OCI-LY7 (cell line): ENCODE results near the gene CERK. TPM values are rescaled to one million over a fixed set of nuclear protein-coding genes. Genes with fewer than 3 reads are reported as not detected.

Source experiments
- BruUV-seq: library from RNA; stranded (reverse); fragments of 400-500 nt; replicated peaks from 2 replicates; lab custom pipeline; 2021; lab: Mats Ljungman, UMichigan
- CTCF ChIA-PET: fragments of 300-600 bp; sonication (Branson Sonifier 250); formaldehyde crosslinking; loops from one replicate; lab custom pipeline; 2022; ENCODE audit warnings: antibody characterized with exemption; ENCODE audit not compliant: unreplicated experiment; lab: Charles Lee
- POLR2A ChIA-PET: fragments of 300-600 bp; sonication (Branson Sonifier 250); formaldehyde crosslinking; loops from one replicate; lab custom pipeline; 2022; ENCODE audit warnings: antibody characterized with exemption; lab: Charles Lee
- DNase-seq: peaks from one replicate; pipeline ENCODE4 v3.0.0-alpha.2; 2015; ENCODE audit warnings: low spot score
- H2AFZ ChIP-seq: fragments of 200-600 bp; sonication (generic), shearing (Covaris generic); 2 replicates; pipeline ENCODE4 v1.6.1; 2014; ENCODE audit warnings: mild to moderate bottlenecking, antibody characterized with exemption, low read length, moderate library complexity
- H3K27ac ChIP-seq: fragments of 200-600 bp; sonication (generic); 2 replicates; pipeline ENCODE4 v1.5.1; 2014; ENCODE audit warnings: mixed run types, low read depth, mild to moderate bottlenecking, moderate library complexity, low read length, inconsistent platforms; ENCODE audit not compliant: poor library complexity, severe bottlenecking
- H3K36me3 ChIP-seq: fragments of 200-600 bp; sonication (generic); 2 replicates; pipeline ENCODE4 v1.6.1; 2014; ENCODE audit warnings: mild to moderate bottlenecking, antibody characterized with exemption, low read length, moderate library complexity, mixed read lengths; ENCODE audit not compliant: insufficient read depth
- H3K4me1 ChIP-seq: fragments of 200-600 bp; sonication (generic); 2 replicates; pipeline ENCODE4 v1.5.1; 2014; ENCODE audit warnings: mild to moderate bottlenecking, low read length; ENCODE audit not compliant: insufficient read depth, poor library complexity, severe bottlenecking
- H3K4me2 ChIP-seq: fragments of 200-600 bp; sonication (generic); 2 replicates; pipeline ENCODE4 v1.6.1; 2014; ENCODE audit warnings: mild to moderate bottlenecking, low read length
- H3K4me3 ChIP-seq: fragments of 200-600 bp; sonication (generic); 2 replicates; pipeline ENCODE4 v1.5.1; 2014; ENCODE audit warnings: mild to moderate bottlenecking, low read depth, low read length; ENCODE audit not compliant: poor library complexity, severe bottlenecking
- H3K79me2 ChIP-seq: fragments of 200-600 bp; sonication (generic); 2 replicates; pipeline ENCODE4 v1.6.1; 2016; ENCODE audit warnings: low read depth, mild to moderate bottlenecking, low read length, moderate library complexity, mixed read lengths; ENCODE audit not compliant: insufficient read depth
- H3K9me2 ChIP-seq: fragments of 200-600 bp; sonication (generic); 2 replicates; pipeline ENCODE4 v1.6.1; 2016; ENCODE audit warnings: mild to moderate bottlenecking, low read length, mixed read lengths; ENCODE audit not compliant: insufficient read depth
- H3K9me3 ChIP-seq: fragments of 200-600 bp; sonication (generic); 2 replicates; pipeline ENCODE4 v1.6.1; 2014; ENCODE audit warnings: mild to moderate bottlenecking, mixed run types, low read length, mixed read lengths
- H4K20me1 ChIP-seq: fragments of 200-600 bp; sonication (generic); 2 replicates; pipeline ENCODE4 v1.6.1; 2014; ENCODE audit warnings: mild to moderate bottlenecking, antibody characterized with exemption, low read length, moderate library complexity, mixed read lengths; ENCODE audit not compliant: insufficient read depth
- EZH2phosphoT487 ChIP-seq: fragments of 200-600 bp; sonication (generic); IDR thresholded peaks from 2 replicates; pipeline ENCODE4 v1.6.1; 2018; ENCODE audit warnings: low read depth, borderline replicate concordance, mild to moderate bottlenecking, mixed run types, antibody characterized with exemption, low read length, moderate library complexity, mixed read lengths
- intact Hi-C: fragments of 100-400 bp; cut with micrococcal nuclease; formaldehyde crosslinking; loops from one replicate; pipeline ENCODE4 v1.10.0; 2022; ENCODE audit not compliant: unreplicated experiment
- total RNA-seq, 2 experiments: library from RNA; depleted of rRNA in 1 of 2; stranded (reverse); fragments of >200 nt in 1 of 2; shearing (Covaris generic) in 1 of 2; gene quantifications; 2 replicates each; pipeline ENCODE4 v1.2.3, GENCODE V29; 2014 to 2022
- TF ChIP-seq, protein P1 (sequence below): fragments of 200-600 bp; sonication (generic); conservative IDR thresholded peaks from 2 replicates; pipeline ENCODE4 v1.5.1; 2014; ENCODE audit warnings: mild to moderate bottlenecking, antibody characterized with exemption, low read length, moderate library complexity, mixed read lengths

CERK gene
- total RNA-seq, 2 experiments from 2014 or later: 36.6 to 48.1 TPM

DNA sequence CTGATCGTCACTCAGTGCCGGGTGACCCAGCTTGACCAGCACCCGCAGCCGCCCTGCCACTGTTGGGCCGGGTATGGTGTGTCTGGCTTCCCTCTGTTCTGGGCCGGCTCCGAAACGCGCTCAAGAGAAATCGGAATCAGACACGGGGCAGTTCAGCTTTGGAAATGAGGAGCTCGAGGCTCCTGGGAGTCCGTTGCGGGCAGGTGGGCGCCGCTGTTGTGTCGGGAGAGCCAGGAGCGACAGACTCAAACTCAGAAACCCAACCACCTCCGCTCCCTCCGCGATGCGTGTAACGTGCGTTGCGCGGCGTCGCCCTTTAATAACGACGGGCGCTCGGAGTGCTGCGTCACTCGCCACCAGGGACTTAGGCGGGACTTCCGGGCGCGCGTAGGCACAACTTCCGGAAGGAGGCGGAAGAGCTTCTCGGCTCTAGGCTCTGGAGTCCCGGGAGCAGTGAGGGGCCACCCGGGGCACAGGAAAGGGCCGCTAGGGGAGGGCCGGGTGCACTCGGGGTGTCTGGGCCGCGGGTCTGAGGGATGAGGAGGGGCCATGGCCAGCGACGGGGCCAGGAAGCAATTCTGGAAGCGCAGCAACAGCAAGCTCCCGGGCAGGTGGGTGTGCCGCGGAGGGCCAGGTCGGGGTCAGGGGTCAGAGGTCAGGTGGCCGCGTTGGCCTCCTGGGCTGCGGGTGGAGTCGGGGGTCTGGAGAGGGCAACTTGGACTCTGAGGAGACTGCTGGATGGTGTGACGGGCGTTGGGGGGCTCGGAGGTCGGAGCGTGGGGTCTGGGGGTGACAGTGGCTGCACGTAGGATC lies 24.4 kb upstream of the CERK start, which contains the start of gene TBC1D22A:
TBC1D22A (plus strand) TSS at position 413 of the 813 bp plus-strand sequence; CDS start at position 550, 137 bp downstream.
- peaks cover 43% of the 10 kb centered on the region for H3K4me1 ChIP-seq

DNA sequence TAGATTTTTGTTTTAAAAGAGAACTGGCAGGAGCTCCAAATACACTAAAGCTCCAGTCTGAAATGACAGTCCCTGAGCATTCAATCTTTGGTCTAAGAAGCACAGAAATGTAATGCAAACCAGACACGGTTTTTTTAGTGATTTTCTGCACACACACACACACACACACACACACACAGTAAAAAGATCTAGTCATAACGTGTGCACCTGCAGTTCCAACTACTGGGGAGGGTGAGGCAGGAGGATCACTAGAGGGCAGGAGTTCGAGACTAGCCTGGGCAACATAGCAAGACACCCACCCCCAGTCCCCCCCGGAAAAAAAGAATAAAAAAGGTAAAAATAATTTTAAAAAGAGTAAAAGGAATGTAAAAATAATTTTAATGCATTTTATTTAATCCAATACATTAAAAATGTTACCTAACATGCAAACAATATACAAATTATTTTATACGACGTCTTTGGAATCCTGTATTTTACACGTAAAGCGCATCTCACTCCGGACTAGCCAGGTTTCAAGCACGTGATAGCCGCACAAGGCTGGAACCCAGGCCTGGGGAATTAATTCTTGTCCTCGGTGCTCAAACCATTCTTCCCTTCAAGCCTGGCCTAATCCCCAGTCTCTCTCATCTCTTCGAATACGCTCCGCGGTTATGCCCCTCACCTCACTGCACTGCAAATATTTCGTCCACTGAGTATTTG lies 23.6 kb upstream of the CERK start:
- Histone ChIP-seq H3K79me2 (peaks cover 52% of the 10 kb centered on the region), H4K20me1 (no peaks in the 10 kb centered on the region; the same call in 1 of the 2 replicates), H3K36me3 (peaks cover 23% of the 10 kb centered on the region), H3K9me3 (peaks cover 7% of the 10 kb centered on the region; the same call in 1 of the 2 replicates), H3K4me3 (peak overlapping the region; percentile 93), H2AFZ (peak overlapping the region; percentile 63; the same call in 1 of the 2 replicates), H3K9me2 (no peaks in the 10 kb centered on the region), H3K4me1 (peaks cover 36% of the 10 kb centered on the region), H3K4me2 (peak overlapping the region; percentile 81), H3K27ac (peak overlapping the region; percentile 70)
- intact Hi-C loops: loop anchor here (1.0 to 10.0 kb wide), 4 partner anchors 13 to 197 kb away; no protein-coding TSS in a partner anchor
- DNase-seq: peak; percentile 37
- ChIA-PET CTCF (no interaction called here), POLR2A (interaction anchor here (1.1 to 3.2 kb wide), 6 partner anchors 12 to 172 kb away, joined by 3 to 34 read pairs (median 6); no protein-coding TSS in a partner anchor)
- TF ChIP-seq, protein P1, sequence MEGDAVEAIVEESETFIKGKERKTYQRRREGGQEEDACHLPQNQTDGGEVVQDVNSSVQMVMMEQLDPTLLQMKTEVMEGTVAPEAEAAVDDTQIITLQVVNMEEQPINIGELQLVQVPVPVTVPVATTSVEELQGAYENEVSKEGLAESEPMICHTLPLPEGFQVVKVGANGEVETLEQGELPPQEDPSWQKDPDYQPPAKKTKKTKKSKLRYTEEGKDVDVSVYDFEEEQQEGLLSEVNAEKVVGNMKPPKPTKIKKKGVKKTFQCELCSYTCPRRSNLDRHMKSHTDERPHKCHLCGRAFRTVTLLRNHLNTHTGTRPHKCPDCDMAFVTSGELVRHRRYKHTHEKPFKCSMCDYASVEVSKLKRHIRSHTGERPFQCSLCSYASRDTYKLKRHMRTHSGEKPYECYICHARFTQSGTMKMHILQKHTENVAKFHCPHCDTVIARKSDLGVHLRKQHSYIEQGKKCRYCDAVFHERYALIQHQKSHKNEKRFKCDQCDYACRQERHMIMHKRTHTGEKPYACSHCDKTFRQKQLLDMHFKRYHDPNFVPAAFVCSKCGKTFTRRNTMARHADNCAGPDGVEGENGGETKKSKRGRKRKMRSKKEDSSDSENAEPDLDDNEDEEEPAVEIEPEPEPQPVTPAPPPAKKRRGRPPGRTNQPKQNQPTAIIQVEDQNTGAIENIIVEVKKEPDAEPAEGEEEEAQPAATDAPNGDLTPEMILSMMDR: peak; percentile 28; the same call in 1 of the 2 replicates
- TF ChIP-seq EZH2phosphoT487: no peak
- BruUV-seq: TSS peak; percentile 97

More for the DNA sequence above, 24.4 kb upstream of the CERK start, which contains the start of gene TBC1D22A:
- Histone ChIP-seq H3K9me3 (no peaks in the 10 kb centered on the region), H4K20me1 (no peaks in the 10 kb centered on the region; the same call in 1 of the 2 replicates), H3K79me2 (peaks cover 60% of the 10 kb centered on the region), H3K36me3 (peaks cover 24% of the 10 kb centered on the region), H3K4me2 (peak within 1 kb of the TSS; percentile 98), H3K4me3 (peak within 1 kb of the TSS; percentile 93), H2AFZ (peak within 1 kb of the TSS; percentile 63; the same call in 1 of the 2 replicates), H3K27ac (peak within 1 kb of the TSS; percentile 70), H3K9me2 (no peaks in the 10 kb centered on the region)
- no peak for TF ChIP-seq EZH2phosphoT487
- TF ChIP-seq, protein P1: no peak
- peak; percentile 96 for DNase-seq
- no TSS peak for BruUV-seq
- CTCF ChIA-PET: interaction anchor here (0.9 kb wide), 1 partner anchor 12 kb away, joined by 4 read pairs; no protein-coding TSS in a partner anchor
- intact Hi-C loops: loop anchor here (1.0 to 10.0 kb wide), 4 partner anchors 12 to 198 kb away; no protein-coding TSS in a partner anchor
- POLR2A ChIA-PET: interaction anchor here (0.6 to 3.2 kb wide), 9 partner anchors 11 to 377 kb away, joined by 3 to 34 read pairs (median 4); no protein-coding TSS in a partner anchor
